Mesodermal cell (in vitro differentiated cells): ENCODE data around the gene NMD3.

Experiments
- H3K27ac ChIP-seq: 2 replicates; pipeline ENCODE4 v1.7.0; 2013; ENCODE audit warnings: mild to moderate bottlenecking, low read depth, low read length, moderate library complexity; ENCODE audit not compliant: severe bottlenecking
- H3K36me3 ChIP-seq: 2 replicates; pipeline ENCODE4 v1.7.1; 2013; ENCODE audit warnings: mild to moderate bottlenecking, low read length, moderate library complexity; ENCODE audit not compliant: control insufficient read depth, insufficient read depth
- H3K4me1 ChIP-seq: one replicate; pipeline ENCODE4 v1.7.1; 2013; ENCODE audit warnings: mild to moderate bottlenecking, low read length; ENCODE audit not compliant: insufficient read depth, control insufficient read depth, poor library complexity, severe bottlenecking
- H3K4me3 ChIP-seq: 2 replicates; pipeline ENCODE4 v1.7.0; 2013; ENCODE audit warnings: low read length, control low read depth, mild to moderate bottlenecking; ENCODE audit not compliant: insufficient read depth, poor library complexity, severe bottlenecking; ENCODE audit errors: extremely low read depth
- H3K9me3 ChIP-seq: 2 replicates; pipeline ENCODE4 v1.7.1; 2013; ENCODE audit warnings: mild to moderate bottlenecking, low read length, moderate library complexity; ENCODE audit not compliant: control insufficient read depth
- whole genome bisulfite sequencing, 2 experiments: methylation state at CpG; one replicate each; pipeline ENCODE4 v1.1.5; 2013; ENCODE audit warnings: missing lambda C conversion rate in 2 of 2; ENCODE audit not compliant: insufficient coverage in 2 of 2; 5-methylcytosine and 5-hydroxymethylcytosine counted together

NMD3 gene

DNA sequence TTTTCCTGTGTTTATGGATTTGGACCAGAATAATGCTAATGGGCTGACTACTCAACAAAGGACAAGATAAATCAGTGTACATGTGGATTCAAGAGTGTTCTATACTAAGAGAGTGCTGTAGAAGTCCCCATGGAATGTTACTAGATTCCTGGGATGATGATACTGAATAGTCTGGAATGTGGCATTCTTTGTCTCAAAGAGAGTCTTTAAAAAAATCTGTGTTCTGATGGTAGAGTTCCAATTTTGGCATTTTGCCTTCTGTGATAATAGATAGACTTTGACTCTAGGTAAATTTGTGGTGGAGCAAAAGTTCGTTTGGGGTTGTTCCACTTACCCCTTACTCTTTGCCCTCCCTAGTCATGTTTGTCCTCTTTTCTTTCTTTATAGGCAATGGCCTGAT lies 43.7 kb downstream of the NMD3 start:
- Histone ChIP-seq H3K9me3 (peaks cover 5% of the 10 kb centered on the region), H3K36me3 (peaks cover 25% of the 10 kb centered on the region), H3K4me1 (peaks cover 3% of the 10 kb centered on the region), H3K27ac (no peak overlapping the region), H3K4me3 (no peak overlapping the region)
- no CpG with 5 or more reads among the region's 1 CpG for WGBS, 2 experiments

- Histone ChIP-seq H3K27ac (no peak overlapping the region), H3K4me3 (no peak overlapping the region), H3K36me3 (peaks cover 21% of the 10 kb centered on the region), H3K4me1 (peaks cover 3% of the 10 kb centered on the region), H3K9me3 (no peaks in the 10 kb centered on the region)
- 100% methylated on average over 1 to 2 of the region's 5 CpGs for WGBS, 2 experiments
Measured at GRCh38 chr3:161265916-161266571, 44.9 kb downstream of the NMD3 start.

DNA sequence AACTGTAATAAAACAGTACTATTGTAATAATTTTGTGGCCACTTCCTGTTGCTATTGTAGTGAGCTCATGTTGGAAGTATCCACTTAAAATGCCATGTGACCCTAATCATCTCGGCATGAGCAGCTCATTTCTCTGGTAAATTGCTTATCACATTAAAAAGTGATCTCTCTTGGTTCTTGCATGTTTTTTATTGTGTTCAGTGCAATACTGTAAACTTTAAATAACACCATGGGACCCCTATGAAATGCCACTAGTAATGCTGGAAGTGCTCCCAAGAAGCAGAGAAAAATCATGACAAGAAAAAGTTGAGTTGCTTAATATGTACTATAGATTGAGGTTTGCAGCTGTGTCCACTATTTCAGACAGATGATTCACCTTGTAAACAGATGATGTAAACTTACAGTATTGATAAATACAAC lies 45.6 kb downstream of the NMD3 start:
- H3K27ac ChIP-seq: no peak overlapping the region
- WGBS, 2 experiments: no CpG with 5 or more reads among the region's 1 CpG
- H3K4me1 ChIP-seq: peaks cover 3% of the 10 kb centered on the region
- H3K4me3 ChIP-seq: no peak overlapping the region
- peaks cover 21% of the 10 kb centered on the region for H3K36me3 ChIP-seq
- no peaks in the 10 kb centered on the region for H3K9me3 ChIP-seq

GRCh38 chr3:161267646-161268045 lies 46.5 kb downstream of the NMD3 start:
- no peaks in the 10 kb centered on the region for H3K9me3 ChIP-seq
- peaks cover 3% of the 10 kb centered on the region for H3K4me1 ChIP-seq
- 94 to 100% methylated on average over 2 of the region's 3 CpGs for WGBS, 2 experiments
- H3K36me3 ChIP-seq: peaks cover 21% of the 10 kb centered on the region
- H3K27ac ChIP-seq: no peak overlapping the region
- H3K4me3 ChIP-seq: no peak overlapping the region

DNA sequence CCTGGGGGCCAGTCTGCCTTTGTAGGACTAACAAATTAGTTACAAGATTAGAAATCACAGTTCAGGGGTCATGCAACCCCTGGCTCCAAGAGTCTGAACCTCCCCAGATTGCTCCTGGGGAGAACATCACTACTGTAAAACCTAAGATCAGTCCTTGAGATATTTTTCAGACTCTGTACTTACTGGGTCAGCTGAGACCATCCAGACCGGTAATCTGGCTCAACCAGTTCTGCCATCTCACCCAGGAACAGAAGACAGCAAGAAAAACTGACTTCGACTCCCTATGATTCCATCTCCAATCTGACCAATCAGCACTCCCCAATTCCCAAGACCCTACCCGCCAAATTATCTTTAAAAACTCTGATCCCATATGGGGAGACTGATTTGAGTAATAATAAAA lies 47.5 kb downstream of the NMD3 start:
- peaks cover 15% of the 10 kb centered on the region for H3K36me3 ChIP-seq
- WGBS, 2 experiments: 92% methylated on average over 2 of the region's 3 CpGs; no CpG with 5 or more reads in 1 of the 2 experiments
- H3K9me3 ChIP-seq: no peaks in the 10 kb centered on the region
- peaks cover 3% of the 10 kb centered on the region for H3K4me1 ChIP-seq
- H3K4me3 ChIP-seq: no peak overlapping the region
- no peak overlapping the region for H3K27ac ChIP-seq

GRCh38 chr3:161270991-161271390 lies 49.9 kb downstream of the NMD3 start:
- peaks cover 3% of the 10 kb centered on the region for H3K4me1 ChIP-seq
- H3K9me3 ChIP-seq: no peaks in the 10 kb centered on the region
- H3K27ac ChIP-seq: no peak overlapping the region
- no peak overlapping the region for H3K4me3 ChIP-seq
- H3K36me3 ChIP-seq: peaks cover 17% of the 10 kb centered on the region
- WGBS, 2 experiments: 100% methylated on average over 2 to 3 of the region's 4 CpGs

GRCh38 chr3:161271646-161272045 lies 50.5 kb downstream of the NMD3 start:
- Histone ChIP-seq H3K4me3 (no peak overlapping the region), H3K36me3 (peaks cover 22% of the 10 kb centered on the region), H3K27ac (no peak overlapping the region), H3K9me3 (no peaks in the 10 kb centered on the region), H3K4me1 (peaks cover 2% of the 10 kb centered on the region)
- 100% methylated on average over 1 of the region's 2 CpGs for WGBS, 2 experiments

DNA sequence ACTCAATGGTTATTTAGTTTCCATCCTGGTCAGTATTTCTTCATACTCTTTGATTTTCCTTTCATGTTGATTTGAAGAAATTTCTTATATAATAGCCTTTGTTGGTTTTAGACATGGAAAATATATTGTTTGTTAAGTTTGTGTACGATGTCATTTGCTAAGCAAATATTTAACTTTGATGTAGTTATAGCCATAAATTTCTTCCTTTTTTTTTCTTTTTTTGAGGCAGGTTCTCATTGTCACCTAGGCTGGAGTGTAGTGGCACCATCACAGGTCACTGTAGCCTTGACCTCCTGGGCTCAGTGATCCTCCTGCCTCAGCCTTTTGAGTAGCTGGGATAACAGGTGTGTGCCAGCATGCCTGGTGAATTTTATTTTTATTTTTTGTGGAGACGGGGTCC lies 51.4 kb downstream of the NMD3 start:
- Histone ChIP-seq H3K27ac (no peak overlapping the region), H3K9me3 (peaks cover 1% of the 10 kb centered on the region), H3K4me3 (no peak overlapping the region), H3K4me1 (no peaks in the 10 kb centered on the region), H3K36me3 (peaks cover 23% of the 10 kb centered on the region)
- 100% methylated on average over 1 of the region's 2 CpGs for WGBS, 2 experiments

GRCh38 chr3:161273589-161274218 lies 52.6 kb downstream of the NMD3 start:
- Histone ChIP-seq H3K4me3 (no peak overlapping the region), H3K36me3 (peaks cover 26% of the 10 kb centered on the region), H3K9me3 (peaks cover 9% of the 10 kb centered on the region), H3K4me1 (no peaks in the 10 kb centered on the region), H3K27ac (no peak overlapping the region)
- no CpG with 5 or more reads among the region's 3 CpGs for WGBS, 2 experiments

- Histone ChIP-seq H3K4me1 (no peaks in the 10 kb centered on the region), H3K9me3 (peaks cover 16% of the 10 kb centered on the region), H3K4me3 (no peak overlapping the region), H3K27ac (no peak overlapping the region), H3K36me3 (peaks cover 26% of the 10 kb centered on the region)
- WGBS, 2 experiments: no CpG with 5 or more reads among the region's 4 CpGs
Measured at GRCh38 chr3:161274691-161275298, 53.7 kb downstream of the NMD3 start.

GRCh38 chr3:161275919-161276318 lies 54.8 kb downstream of the NMD3 start:
- Histone ChIP-seq H3K36me3 (peaks cover 24% of the 10 kb centered on the region), H3K4me3 (no peak overlapping the region), H3K4me1 (no peaks in the 10 kb centered on the region), H3K27ac (no peak overlapping the region), H3K9me3 (peaks cover 17% of the 10 kb centered on the region)
- WGBS, 2 experiments: 100% methylated on average over 2 of the region's 2 CpGs
